ENCODE data around the gene CLMP. TPM values are rescaled to one million over a fixed set of nuclear protein-coding genes. Genes with fewer than 3 reads are reported as not detected.

The CLMP gene
- total and polyA plus RNA-seq, 3 experiments from 2014 or later = 0.07 to 0.31 (median 0.09) TPM

- Histone ChIP-seq H3K27ac (ENCODE audit: low read depth, low read length) (no peak overlapping the region), H3K4me1 (ENCODE audit: insufficient read depth, low read length) (no peaks in the 10 kb centered on the region), H3K36me3 (ENCODE audit: insufficient read depth, low read length) (no peaks in the 10 kb centered on the region), H3K27me3 (ENCODE audit: insufficient read depth, low read length, poor library complexity, severe bottlenecking) (no peaks in the 10 kb centered on the region), H3K4me3 (ENCODE audit: low read length) (no peak overlapping the region), H3K9me3 (ENCODE audit: low read length) (no peaks in the 10 kb centered on the region)
- Mint-ChIP-seq H3K9me3 (peaks cover 0 to 1% (median 0%) of the 10 kb centered on the region in 5 donors), H3K4me1 (no peaks in the 10 kb centered on the region), H3K36me3 (peaks cover 0 to 4% (median 0%) of the 10 kb centered on the region in 3 donors), H3K27me3 (peaks cover 0 to 20% of the 10 kb centered on the region in 2 donors), H3K4me3 (no peak overlapping the region), H3K27ac (no peak overlapping the region)
- POLR2A ChIA-PET = no interaction called here
- CTCF ChIA-PET = no interaction called here
- no peak for DNase-seq
Observed at GRCh38 chr11:123176785-123177184, 18.3 kb downstream of the CLMP start.

DNA sequence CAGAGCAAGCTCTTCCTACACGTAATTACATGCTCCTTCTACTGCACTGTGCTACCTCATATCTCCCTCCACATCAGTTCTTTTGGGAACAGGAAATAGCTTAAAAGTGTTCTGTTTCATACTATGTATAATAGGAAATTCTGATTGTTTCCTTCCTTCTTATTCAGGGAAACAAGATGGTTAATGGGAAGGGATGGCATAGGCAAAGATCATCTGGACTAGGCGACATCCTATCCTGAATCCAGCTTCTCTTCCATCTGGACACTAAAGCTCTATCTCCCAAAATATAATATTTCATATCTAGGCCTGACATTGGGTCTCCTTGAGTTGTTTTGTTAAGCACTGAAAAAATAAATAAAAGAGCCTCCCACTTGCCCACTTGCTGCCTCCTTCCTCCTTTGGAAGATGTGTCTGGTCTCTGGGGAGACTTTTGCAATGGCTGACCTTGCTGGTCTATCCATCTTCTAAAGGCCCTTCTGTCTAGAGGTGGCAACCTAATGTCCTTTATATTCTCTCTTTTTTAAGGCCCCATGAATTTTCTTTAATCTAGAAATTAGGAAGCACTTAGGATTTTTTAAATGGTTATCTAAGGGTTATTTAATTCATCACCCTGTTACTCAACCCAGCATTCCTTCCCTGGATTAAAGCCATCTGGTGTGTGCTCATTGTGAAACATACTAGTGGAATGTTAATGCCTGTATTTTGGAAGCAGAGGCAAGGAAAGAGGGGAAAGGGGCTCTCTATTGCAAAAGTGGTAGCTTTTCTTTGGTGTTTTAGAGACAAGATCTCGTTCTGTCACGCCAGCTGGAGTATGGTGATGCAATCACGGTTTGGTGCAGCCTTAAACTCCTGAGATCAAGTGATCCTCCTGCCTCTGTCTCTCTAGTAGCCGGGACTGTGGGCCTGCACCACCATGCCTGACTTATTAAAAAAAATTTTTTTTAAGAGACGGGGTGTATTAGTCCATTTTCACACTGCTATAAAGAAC, 20.6 kb downstream of the CLMP start:
- Mint-ChIP-seq H3K4me3 (no peak overlapping the region), H3K4me1 (no peaks in the 10 kb centered on the region), H3K36me3 (no peaks in the 10 kb centered on the region), H3K27ac (no peak overlapping the region), H3K9me3 (no peaks in the 10 kb centered on the region), H3K27me3 (peaks cover 0 to 6% of the 10 kb centered on the region in 2 donors)
- Histone ChIP-seq H3K9me3 (ENCODE audit: low read length) (no peaks in the 10 kb centered on the region), H3K4me3 (ENCODE audit: low read length) (no peak overlapping the region), H3K27ac (ENCODE audit: low read depth, low read length) (no peak overlapping the region), H3K27me3 (ENCODE audit: insufficient read depth, low read length, poor library complexity, severe bottlenecking) (no peaks in the 10 kb centered on the region), H3K36me3 (ENCODE audit: insufficient read depth, low read length) (no peaks in the 10 kb centered on the region), H3K4me1 (ENCODE audit: insufficient read depth, low read length) (no peaks in the 10 kb centered on the region)
- CTCF ChIA-PET = interaction anchor here (1.0 kb wide), 1 partner anchor 10 kb away, joined by 3 read pairs; no protein-coding TSS in a partner anchor
- POLR2A ChIA-PET = no interaction called here
- no peak for DNase-seq

GRCh38 chr11:123173856-123174186, 21.2 kb downstream of the CLMP start:
- DNase-seq = no peak
- Mint-ChIP-seq H3K4me3 (no peak overlapping the region), H3K27me3 (peaks cover 0 to 7% of the 10 kb centered on the region in 2 donors), H3K36me3 (no peaks in the 10 kb centered on the region), H3K4me1 (no peaks in the 10 kb centered on the region), H3K27ac (no peak overlapping the region), H3K9me3 (no peaks in the 10 kb centered on the region)
- Histone ChIP-seq H3K4me1 (ENCODE audit: insufficient read depth, low read length) (no peaks in the 10 kb centered on the region), H3K4me3 (ENCODE audit: low read length) (no peak overlapping the region), H3K27me3 (ENCODE audit: insufficient read depth, low read length, poor library complexity, severe bottlenecking) (no peaks in the 10 kb centered on the region), H3K36me3 (ENCODE audit: insufficient read depth, low read length) (no peaks in the 10 kb centered on the region), H3K9me3 (ENCODE audit: low read length) (no peaks in the 10 kb centered on the region), H3K27ac (ENCODE audit: low read depth, low read length) (no peak overlapping the region)
- CTCF ChIA-PET = interaction anchor here (1.4 kb wide), 1 partner anchor 19 kb away, joined by 3 read pairs; no protein-coding TSS in a partner anchor
- POLR2A ChIA-PET = no interaction called here

DNA sequence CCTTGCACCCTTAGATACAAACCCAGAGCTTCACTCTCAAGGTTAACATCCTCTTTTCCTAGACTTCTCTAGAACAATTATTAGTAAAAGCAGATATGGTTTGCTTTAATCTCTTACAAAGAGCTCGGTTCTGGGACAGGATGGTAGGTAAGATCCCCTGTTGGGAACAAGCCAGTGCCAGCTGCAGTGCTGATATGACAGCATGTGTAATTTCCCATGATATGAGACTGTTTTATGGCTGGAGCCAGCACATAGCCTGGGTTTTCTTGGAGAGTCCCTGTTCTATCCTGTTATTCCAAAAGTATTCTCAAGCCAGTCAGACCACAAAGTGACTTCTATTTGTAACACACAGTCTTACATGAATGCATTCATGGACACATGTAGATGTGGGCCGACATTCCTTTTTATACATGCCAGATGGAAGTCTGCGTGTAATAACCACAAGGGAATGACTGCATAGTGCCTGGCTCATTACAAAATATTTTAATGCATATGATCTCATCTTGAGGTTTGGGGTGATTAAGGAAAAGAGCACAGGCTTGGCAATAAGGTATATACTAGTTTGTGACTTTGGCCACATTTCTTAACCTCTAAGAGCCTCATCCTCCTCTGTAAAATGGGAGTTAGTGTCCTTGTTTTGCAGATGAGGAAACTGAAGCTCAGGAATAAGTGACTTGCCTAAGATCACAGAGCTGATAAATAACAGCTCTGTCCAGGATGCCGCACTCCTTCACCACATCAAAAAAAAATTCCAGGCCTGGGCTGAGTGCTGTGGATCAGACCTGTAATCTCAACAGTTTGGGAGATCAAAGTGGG, 21.8 kb downstream of the CLMP start:
- Mint-ChIP-seq H3K27ac (no peak overlapping the region), H3K9me3 (no peaks in the 10 kb centered on the region), H3K27me3 (peaks cover 0 to 6% of the 10 kb centered on the region in 2 donors), H3K36me3 (no peaks in the 10 kb centered on the region), H3K4me3 (no peak overlapping the region), H3K4me1 (no peaks in the 10 kb centered on the region)
- Histone ChIP-seq H3K4me3 (ENCODE audit: low read length) (no peak overlapping the region), H3K9me3 (ENCODE audit: low read length) (no peaks in the 10 kb centered on the region), H3K36me3 (ENCODE audit: insufficient read depth, low read length) (no peaks in the 10 kb centered on the region), H3K4me1 (ENCODE audit: insufficient read depth, low read length) (no peaks in the 10 kb centered on the region), H3K27me3 (ENCODE audit: insufficient read depth, low read length, poor library complexity, severe bottlenecking) (no peaks in the 10 kb centered on the region), H3K27ac (ENCODE audit: low read depth, low read length) (no peak overlapping the region)
- DNase-seq = no peak
- CTCF ChIA-PET = interaction anchor here (1.4 kb wide), 1 partner anchor 19 kb away, joined by 3 read pairs; no protein-coding TSS in a partner anchor
- POLR2A ChIA-PET = no interaction called here

DNA sequence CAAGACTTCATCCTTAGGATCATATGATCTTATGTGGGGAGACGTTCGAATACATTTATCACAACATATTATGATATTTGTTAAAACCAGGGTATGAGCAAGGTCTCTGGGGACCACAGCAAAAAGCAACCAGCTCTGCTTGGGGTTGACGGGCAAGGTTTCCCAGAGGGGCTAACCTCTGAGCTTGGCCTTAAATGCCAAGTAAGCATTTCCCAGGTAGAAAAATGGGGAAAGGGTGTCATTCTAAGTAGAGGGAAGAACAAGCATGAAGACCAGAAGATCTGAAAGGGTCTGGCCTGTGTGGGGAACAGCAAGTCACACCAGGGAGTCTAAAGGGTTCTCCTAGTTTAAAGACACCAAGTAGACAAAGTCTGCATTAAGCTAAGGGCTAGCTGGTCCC, 24.1 kb downstream of the CLMP start:
- Mint-ChIP-seq H3K27me3 (peaks cover 0 to 4% of the 10 kb centered on the region in 2 donors), H3K4me1 (no peaks in the 10 kb centered on the region), H3K36me3 (no peaks in the 10 kb centered on the region), H3K4me3 (no peak overlapping the region), H3K9me3 (no peaks in the 10 kb centered on the region), H3K27ac (no peak overlapping the region)
- Histone ChIP-seq H3K4me3 (ENCODE audit: low read length) (no peak overlapping the region), H3K4me1 (ENCODE audit: insufficient read depth, low read length) (no peaks in the 10 kb centered on the region), H3K9me3 (ENCODE audit: low read length) (no peaks in the 10 kb centered on the region), H3K27me3 (ENCODE audit: insufficient read depth, low read length, poor library complexity, severe bottlenecking) (no peaks in the 10 kb centered on the region), H3K36me3 (ENCODE audit: insufficient read depth, low read length) (no peaks in the 10 kb centered on the region), H3K27ac (ENCODE audit: low read depth, low read length) (no peak overlapping the region)
- ChIA-PET CTCF (interaction anchor here (1.1 kb wide), 1 partner anchor 63 kb away, joined by 3 read pairs; no protein-coding TSS in a partner anchor), POLR2A (no interaction called here)
- DNase-seq = no peak

DNA sequence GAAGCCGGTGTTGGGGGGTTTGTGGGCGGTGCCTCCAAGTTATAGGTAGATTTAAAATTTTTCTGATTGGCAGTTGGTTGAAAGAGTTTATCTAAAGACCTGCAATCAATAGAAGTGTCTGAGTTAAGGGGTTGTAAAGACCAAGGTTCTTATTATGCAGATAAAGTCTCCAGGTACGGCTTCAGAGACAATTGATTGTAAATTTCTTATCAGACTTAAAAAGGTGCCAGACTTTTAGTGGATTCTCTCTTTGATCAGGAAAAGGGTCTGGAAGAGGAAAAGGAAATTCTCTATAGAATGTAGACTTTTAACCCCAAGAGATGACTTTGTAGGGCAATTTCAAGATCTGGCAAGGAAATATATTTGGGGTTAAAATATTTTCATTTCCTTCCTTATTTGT, 25.2 kb downstream of the CLMP start:
- ChIA-PET POLR2A (no interaction called here), CTCF (no interaction called here)
- Histone ChIP-seq H3K27ac (ENCODE audit: low read depth, low read length) (no peak overlapping the region), H3K36me3 (ENCODE audit: insufficient read depth, low read length) (no peaks in the 10 kb centered on the region), H3K9me3 (ENCODE audit: low read length) (no peaks in the 10 kb centered on the region), H3K4me1 (ENCODE audit: insufficient read depth, low read length) (no peaks in the 10 kb centered on the region), H3K27me3 (ENCODE audit: insufficient read depth, low read length, poor library complexity, severe bottlenecking) (no peaks in the 10 kb centered on the region), H3K4me3 (ENCODE audit: low read length) (no peak overlapping the region)
- Mint-ChIP-seq H3K27ac (no peak overlapping the region), H3K36me3 (no peaks in the 10 kb centered on the region), H3K4me3 (no peak overlapping the region), H3K27me3 (peaks cover 0 to 4% of the 10 kb centered on the region in 2 donors), H3K4me1 (no peaks in the 10 kb centered on the region), H3K9me3 (no peaks in the 10 kb centered on the region)
- DNase-seq = no peak

- H3K36me3 Mint-ChIP-seq = no peaks in the 10 kb centered on the region
- no peak for DNase-seq
- H3K27ac ChIP-seq (ENCODE audit: low read depth, low read length) = no peak overlapping the region
- CTCF ChIA-PET = no interaction called here
- no peak overlapping the region for H3K4me3 ChIP-seq (ENCODE audit: low read length)
- no peaks in the 10 kb centered on the region for H3K9me3 Mint-ChIP-seq
- H3K9me3 ChIP-seq (ENCODE audit: low read length) = no peaks in the 10 kb centered on the region
- no peaks in the 10 kb centered on the region for H3K4me1 ChIP-seq (ENCODE audit: insufficient read depth, low read length)
- no peak overlapping the region for H3K27ac Mint-ChIP-seq
- peaks cover 0 to 4% of the 10 kb centered on the region in 2 donors for H3K27me3 Mint-ChIP-seq
- H3K4me1 Mint-ChIP-seq = no peaks in the 10 kb centered on the region
- POLR2A ChIA-PET = no interaction called here
- no peaks in the 10 kb centered on the region for H3K36me3 ChIP-seq (ENCODE audit: insufficient read depth, low read length)
- no peak overlapping the region for H3K4me3 Mint-ChIP-seq
- no peaks in the 10 kb centered on the region for H3K27me3 ChIP-seq (ENCODE audit: insufficient read depth, low read length, poor library complexity, severe bottlenecking)
Observed at GRCh38 chr11:123168955-123169484, 26.0 kb downstream of the CLMP start.

GRCh38 chr11:123168241-123168640, 26.8 kb downstream of the CLMP start:
- no peak overlapping the region for H3K27ac Mint-ChIP-seq
- H3K4me3 Mint-ChIP-seq = no peak overlapping the region
- ChIA-PET POLR2A (no interaction called here), CTCF (no interaction called here)
- Histone ChIP-seq H3K4me1 (ENCODE audit: insufficient read depth, low read length) (no peaks in the 10 kb centered on the region), H3K36me3 (ENCODE audit: insufficient read depth, low read length) (no peaks in the 10 kb centered on the region), H3K27ac (ENCODE audit: low read depth, low read length) (no peak overlapping the region), H3K27me3 (ENCODE audit: insufficient read depth, low read length, poor library complexity, severe bottlenecking) (no peaks in the 10 kb centered on the region), H3K9me3 (ENCODE audit: low read length) (no peaks in the 10 kb centered on the region), H3K4me3 (ENCODE audit: low read length) (no peak overlapping the region)
- DNase-seq = no peak
- H3K27me3 Mint-ChIP-seq = peaks cover 0 to 4% of the 10 kb centered on the region in 2 donors
- no peaks in the 10 kb centered on the region for H3K9me3 Mint-ChIP-seq
- no peaks in the 10 kb centered on the region for H3K36me3 Mint-ChIP-seq
- H3K4me1 Mint-ChIP-seq = no peaks in the 10 kb centered on the region

Data from CD8-positive, alpha-beta memory T cell (primary cell).